DOHH2 (cell line): ENCODE measurements around the gene ENDOU.
A peak's percentile ranks its signal among the peaks of the same experiment; 100 is the strongest.

Source experiments
- H3F3A ChIP-seq: fragments of 200-600 bp; sonication (generic), shearing (Covaris generic); 2 replicates; pipeline ENCODE4 v1.6.0; 2016; ENCODE audit warnings: antibody characterized with exemption, mild to moderate bottlenecking; ENCODE audit not compliant: control insufficient read depth, insufficient read depth
- H3K27ac ChIP-seq: fragments of 200-600 bp; sonication (generic); 2 replicates; pipeline ENCODE4 v1.5.1; 2014; ENCODE audit warnings: low read depth, mild to moderate bottlenecking, low read length, moderate library complexity
- H3K27me3 ChIP-seq: fragments of 200-600 bp; sonication (generic); 2 replicates; pipeline ENCODE4 v1.6.1; 2014; ENCODE audit warnings: mild to moderate bottlenecking, low read length, mixed read lengths; ENCODE audit not compliant: control insufficient read depth
- H3K36me3 ChIP-seq: fragments of 200-600 bp; sonication (generic); 2 replicates; pipeline ENCODE4 v1.6.1; 2014; ENCODE audit warnings: mild to moderate bottlenecking, low read length, moderate library complexity, mixed read lengths; ENCODE audit not compliant: control insufficient read depth
- H3K4me1 ChIP-seq: fragments of 200-600 bp; sonication (generic); 2 replicates; pipeline ENCODE4 v1.6.1; 2014; ENCODE audit warnings: mild to moderate bottlenecking, low read length, mixed read lengths; ENCODE audit not compliant: control insufficient read depth
- H3K4me2 ChIP-seq: fragments of 200-600 bp; sonication (generic); 2 replicates; pipeline ENCODE4 v1.6.0; 2014; ENCODE audit warnings: mild to moderate bottlenecking, low read length, moderate library complexity
- H3K4me3 ChIP-seq: fragments of 200-600 bp; sonication (generic); 2 replicates; pipeline ENCODE4 v1.5.1; 2014; ENCODE audit warnings: mild to moderate bottlenecking, low read length, mixed read lengths
- H3K79me2 ChIP-seq: fragments of 200-600 bp; sonication (generic); 2 replicates; pipeline ENCODE4 v1.6.1; 2014; ENCODE audit warnings: mild to moderate bottlenecking, low read length, mixed read lengths; ENCODE audit not compliant: control insufficient read depth
- H3K9me2 ChIP-seq: fragments of 200-600 bp; sonication (generic); replicated peaks from 2 replicates; pipeline ENCODE4 v1.6.1; 2014; ENCODE audit warnings: mild to moderate bottlenecking, low read length, mixed read lengths; ENCODE audit not compliant: control insufficient read depth
- H3K9me3 ChIP-seq: fragments of 200-600 bp; sonication (generic); 2 replicates; pipeline ENCODE4 v1.6.1; 2014; ENCODE audit warnings: antibody characterized with exemption, low read length, mixed read lengths; ENCODE audit not compliant: control insufficient read depth, insufficient read depth
- H4K20me1 ChIP-seq: fragments of 200-600 bp; sonication (generic); 2 replicates; pipeline ENCODE4 v1.6.0; 2014; ENCODE audit warnings: low read depth, mild to moderate bottlenecking, antibody characterized with exemption, low read length, moderate library complexity; ENCODE audit not compliant: control insufficient read depth, insufficient read depth
- EZH2phosphoT487 ChIP-seq: fragments of 200-600 bp; sonication (generic); IDR thresholded peaks from 2 replicates; pipeline ENCODE4 v1.6.1; 2017; ENCODE audit warnings: borderline replicate concordance, mild to moderate bottlenecking, antibody characterized with exemption, low read length, moderate library complexity, mixed read lengths
- TF ChIP-seq, protein P1 (sequence below): fragments of 200-600 bp; sonication (generic); IDR thresholded peaks from one replicate; pipeline ENCODE4 v1.5.1; 2014; ENCODE audit warnings: antibody characterized with exemption, mild to moderate bottlenecking, low read depth, low read length; ENCODE audit not compliant: poor library complexity, severe bottlenecking

The ENDOU gene

DNA sequence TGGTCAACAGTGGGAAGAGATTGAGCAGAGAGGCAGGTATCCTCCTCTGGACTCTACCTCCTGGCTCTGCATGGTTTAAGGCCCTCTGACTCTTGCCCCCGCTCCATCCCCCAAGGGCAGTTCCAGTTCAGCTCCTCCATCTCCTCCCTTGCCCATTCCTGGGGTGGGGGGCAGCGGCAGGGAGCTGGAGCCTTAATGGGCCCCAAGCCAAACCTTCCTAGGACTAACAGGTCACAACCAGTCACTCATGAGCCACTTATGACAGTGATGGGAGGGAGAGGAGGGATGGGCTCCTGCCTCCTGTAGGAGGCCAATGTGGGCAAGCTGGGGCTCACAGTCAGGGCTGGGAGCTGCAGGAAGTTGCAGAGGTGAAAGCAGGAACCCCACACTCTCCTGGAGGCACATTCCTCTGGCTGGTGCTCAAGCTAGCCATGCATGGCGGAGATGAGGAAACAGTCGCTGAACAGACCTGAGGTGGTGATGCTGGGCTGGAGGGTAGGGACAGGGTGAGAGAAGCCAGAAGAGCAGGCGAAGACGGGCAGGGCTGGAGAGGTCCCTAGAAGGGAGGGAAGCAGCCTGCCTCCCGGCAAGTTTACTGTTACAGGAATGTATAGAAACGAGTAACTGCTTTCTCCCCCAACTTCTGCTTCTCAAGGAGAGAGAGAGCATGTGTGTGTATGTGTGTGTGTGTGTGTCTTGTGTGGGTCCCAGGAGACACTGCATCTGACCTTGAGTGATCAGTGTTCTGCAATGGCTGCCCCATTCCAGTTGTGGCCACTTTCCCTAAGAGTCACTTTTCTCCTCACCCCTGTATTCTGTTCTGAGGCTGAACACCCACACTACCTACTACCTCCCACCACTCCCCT is 38.4 kb upstream of the ENDOU start:
- H3K9me3 ChIP-seq, result no peaks in the 10 kb centered on the region
- peak overlapping the region; percentile 17; the same call in 1 of the 2 replicates for H3K4me2 ChIP-seq
- H3K27ac ChIP-seq, result no peak overlapping the region
- H3K4me3 ChIP-seq, result no peak overlapping the region
- H3K4me1 ChIP-seq, result peaks cover 28% of the 10 kb centered on the region
- TF ChIP-seq, protein P1, sequence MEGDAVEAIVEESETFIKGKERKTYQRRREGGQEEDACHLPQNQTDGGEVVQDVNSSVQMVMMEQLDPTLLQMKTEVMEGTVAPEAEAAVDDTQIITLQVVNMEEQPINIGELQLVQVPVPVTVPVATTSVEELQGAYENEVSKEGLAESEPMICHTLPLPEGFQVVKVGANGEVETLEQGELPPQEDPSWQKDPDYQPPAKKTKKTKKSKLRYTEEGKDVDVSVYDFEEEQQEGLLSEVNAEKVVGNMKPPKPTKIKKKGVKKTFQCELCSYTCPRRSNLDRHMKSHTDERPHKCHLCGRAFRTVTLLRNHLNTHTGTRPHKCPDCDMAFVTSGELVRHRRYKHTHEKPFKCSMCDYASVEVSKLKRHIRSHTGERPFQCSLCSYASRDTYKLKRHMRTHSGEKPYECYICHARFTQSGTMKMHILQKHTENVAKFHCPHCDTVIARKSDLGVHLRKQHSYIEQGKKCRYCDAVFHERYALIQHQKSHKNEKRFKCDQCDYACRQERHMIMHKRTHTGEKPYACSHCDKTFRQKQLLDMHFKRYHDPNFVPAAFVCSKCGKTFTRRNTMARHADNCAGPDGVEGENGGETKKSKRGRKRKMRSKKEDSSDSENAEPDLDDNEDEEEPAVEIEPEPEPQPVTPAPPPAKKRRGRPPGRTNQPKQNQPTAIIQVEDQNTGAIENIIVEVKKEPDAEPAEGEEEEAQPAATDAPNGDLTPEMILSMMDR, result no peak
- no peak for TF ChIP-seq EZH2phosphoT487
- no peaks in the 10 kb centered on the region for H3F3A ChIP-seq
- no peaks in the 10 kb centered on the region for H3K9me2 ChIP-seq
- H3K36me3 ChIP-seq, result no peaks in the 10 kb centered on the region
- H4K20me1 ChIP-seq, result no peaks in the 10 kb centered on the region
- H3K27me3 ChIP-seq, result peaks cover 10% of the 10 kb centered on the region
- no peaks in the 10 kb centered on the region for H3K79me2 ChIP-seq

DNA sequence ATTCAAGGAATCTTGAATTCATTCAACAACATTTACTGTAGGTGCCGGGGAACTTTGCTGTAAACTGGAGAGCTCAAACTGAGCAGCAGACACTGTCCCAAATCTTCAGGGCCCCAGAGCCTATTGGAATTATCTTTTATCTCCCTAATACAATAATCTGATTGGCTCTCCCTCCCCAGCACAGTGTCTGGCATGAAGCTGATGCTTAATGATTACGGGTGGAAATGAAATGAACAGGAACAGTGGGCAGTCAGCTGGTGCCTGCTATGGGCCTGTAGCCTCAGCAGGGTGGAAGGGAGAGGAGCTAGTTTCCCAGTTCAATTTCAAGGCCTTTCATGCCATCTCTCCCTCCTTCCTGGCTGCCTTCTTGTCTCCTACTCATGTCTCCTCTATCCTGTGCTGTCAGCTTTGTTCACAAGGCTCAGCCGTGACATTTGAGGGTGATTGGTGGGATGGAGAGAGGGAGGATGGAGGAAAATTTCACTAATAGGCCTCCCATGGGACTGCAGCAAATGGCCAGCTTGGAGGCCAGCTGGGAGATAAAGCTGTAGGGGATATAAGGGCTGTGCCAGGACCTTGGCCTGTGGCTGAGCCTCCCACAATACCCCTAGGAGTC is 37.7 kb upstream of the ENDOU start:
- no peaks in the 10 kb centered on the region for H3K79me2 ChIP-seq
- H3K4me2 ChIP-seq, result no peak overlapping the region
- no peaks in the 10 kb centered on the region for H3K36me3 ChIP-seq
- H4K20me1 ChIP-seq, result no peaks in the 10 kb centered on the region
- no peak overlapping the region for H3K4me3 ChIP-seq
- no peaks in the 10 kb centered on the region for H3F3A ChIP-seq
- H3K4me1 ChIP-seq, result peaks cover 35% of the 10 kb centered on the region
- H3K27me3 ChIP-seq, result peaks cover 12% of the 10 kb centered on the region
- no peaks in the 10 kb centered on the region for H3K9me3 ChIP-seq
- H3K9me2 ChIP-seq, result no peaks in the 10 kb centered on the region
- no peak overlapping the region for H3K27ac ChIP-seq
- TF ChIP-seq, protein P1, result no peak
- no peak for TF ChIP-seq EZH2phosphoT487

DNA sequence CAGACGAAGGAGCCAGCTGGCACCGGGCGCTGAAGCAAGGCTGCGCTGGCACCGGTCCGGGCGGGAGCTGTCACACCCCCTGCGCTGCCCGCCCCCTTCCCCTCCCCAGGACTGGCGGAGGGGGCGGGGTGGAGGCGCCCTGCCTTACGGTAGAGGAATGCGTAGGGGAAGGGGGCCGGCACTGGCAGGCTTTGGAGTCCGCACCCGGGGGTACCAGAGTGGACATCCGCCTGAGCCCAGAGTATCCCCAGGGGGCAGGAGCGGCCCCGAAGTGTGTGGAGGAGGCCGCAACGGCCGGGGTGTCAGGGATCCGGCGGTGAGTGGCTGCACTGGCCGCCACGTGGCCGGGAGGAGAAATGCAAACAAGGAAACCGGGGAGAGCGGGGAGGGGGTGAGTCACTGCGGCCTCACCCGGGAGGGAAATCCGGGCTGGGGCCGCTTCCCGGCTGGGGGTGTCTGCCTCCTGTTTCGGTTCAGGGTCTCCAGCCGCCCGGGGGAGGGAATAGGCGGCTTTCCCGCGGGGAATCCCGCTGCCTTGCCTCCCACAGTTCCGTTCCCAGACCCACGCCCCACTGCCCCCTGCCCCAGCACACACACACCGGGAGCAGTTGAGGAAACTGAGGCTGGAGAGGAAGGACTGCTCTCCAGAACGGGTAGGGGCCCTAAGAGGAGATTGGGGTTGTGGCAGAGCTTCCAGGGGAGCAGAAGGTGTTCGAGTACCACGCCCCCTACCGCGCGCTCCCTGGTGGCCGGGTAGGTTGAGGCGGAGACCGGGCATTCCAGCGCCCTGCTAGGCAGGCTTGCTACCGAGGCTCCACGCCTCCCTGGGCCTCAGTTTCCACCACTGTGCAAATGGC is 33.8 kb upstream of the ENDOU start, which contains the start of gene RAPGEF3:
Gene RAPGEF3 (minus strand): TSS at position 47 of the 857 bp plus-strand sequence. CDS start 324 bp downstream, outside the sequence.
- Histone ChIP-seq H3K79me2 (no peaks in the 10 kb centered on the region), H3K4me2 (peak within 1 kb of the TSS; percentile 98), H3K4me3 (peak within 1 kb of the TSS; percentile 78), H4K20me1 (no peaks in the 10 kb centered on the region), H3K9me3 (no peaks in the 10 kb centered on the region), H3F3A (no peaks in the 10 kb centered on the region), H3K27ac (no peak within 1 kb of the TSS), H3K27me3 (peaks cover 17% of the 10 kb centered on the region), H3K9me2 (no peaks in the 10 kb centered on the region), H3K36me3 (no peaks in the 10 kb centered on the region), H3K4me1 (peaks cover 35% of the 10 kb centered on the region)
- TF ChIP-seq, protein P1, result peak; percentile 69
- TF ChIP-seq EZH2phosphoT487, result no peak
